HG03342 (cell line): ENCODE measurements around the gene CLTB.
"Not testable (repeated sequence)": the region's sequence is repeated elsewhere in the genome, so short reads cannot be mapped to it uniquely, and the experiment has no call there.

Source experiments
- ATAC-seq: cut with Tn5 transposase; IDR thresholded peaks from one replicate; pipeline ENCODE4 v1.9.1; 2021; ENCODE audit warnings: mild to moderate bottlenecking, moderate library complexity; ENCODE audit not compliant: unreplicated experiment

The CLTB gene

GRCh38 chr5:176429972-176430371 lies 13.6 kb upstream of the CLTB start:
- no peak for ATAC-seq

DNA sequence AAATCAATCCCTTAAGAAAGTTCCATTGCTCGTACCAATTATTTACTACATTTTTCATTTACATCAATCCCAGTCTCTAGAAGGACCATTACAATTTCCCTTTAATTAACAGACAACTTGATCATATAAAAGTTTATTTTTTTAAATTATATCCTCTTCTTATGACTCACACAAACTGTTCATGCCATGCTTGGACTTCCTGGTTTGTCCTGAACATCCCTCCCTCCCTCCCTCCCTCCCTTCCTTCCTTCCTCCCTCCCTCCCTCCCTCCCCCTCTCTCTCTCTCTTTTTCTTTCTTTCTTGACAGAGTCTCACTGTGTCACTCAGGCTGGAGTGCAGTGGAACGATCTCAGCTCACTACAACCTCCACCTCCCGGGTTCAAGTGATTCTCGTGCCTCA lies 11.6 kb upstream of the CLTB start:
- ATAC-seq, result no peak

DNA sequence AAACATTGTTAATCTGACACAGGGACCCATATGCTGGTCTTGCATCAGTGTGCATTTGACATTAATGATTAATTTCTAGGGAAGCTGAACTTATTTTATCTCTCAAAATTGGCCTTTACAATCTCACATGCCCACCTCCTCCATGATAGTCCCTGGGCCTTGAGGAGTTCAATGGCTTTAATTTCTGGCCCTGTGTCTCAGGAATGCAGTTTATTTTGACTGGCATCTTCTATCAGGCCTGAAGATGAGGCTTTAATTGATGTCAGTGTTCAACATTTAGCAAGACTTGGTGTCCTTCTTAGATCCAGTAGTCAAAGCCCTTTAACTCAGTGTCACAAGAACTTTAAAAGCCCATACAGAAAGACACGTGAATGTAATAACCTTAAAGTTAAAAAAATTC lies 10.5 kb upstream of the CLTB start:
- no peak for ATAC-seq

DNA sequence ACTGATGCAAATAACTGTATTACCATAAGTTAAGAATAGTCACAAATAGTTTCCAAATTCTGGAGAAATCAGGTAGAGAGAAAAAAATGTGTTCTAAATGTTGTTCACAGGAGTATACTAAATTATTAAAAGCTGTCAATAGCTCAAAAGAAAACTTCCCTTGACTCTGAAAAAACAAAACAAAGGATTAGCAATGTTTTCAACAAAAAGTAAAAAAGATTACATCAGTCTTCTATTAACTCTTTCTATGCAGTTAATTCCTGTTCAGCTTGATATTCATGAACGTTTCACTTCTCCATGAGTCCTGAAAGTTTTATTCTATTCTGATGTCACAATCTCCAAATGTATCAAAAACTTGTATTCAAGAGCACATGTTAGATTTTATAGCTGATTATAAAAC lies 9.5 kb upstream of the CLTB start:
- no peak for ATAC-seq

GRCh38 chr5:176425138-176425537 lies 8.8 kb upstream of the CLTB start:
- no peak for ATAC-seq

DNA sequence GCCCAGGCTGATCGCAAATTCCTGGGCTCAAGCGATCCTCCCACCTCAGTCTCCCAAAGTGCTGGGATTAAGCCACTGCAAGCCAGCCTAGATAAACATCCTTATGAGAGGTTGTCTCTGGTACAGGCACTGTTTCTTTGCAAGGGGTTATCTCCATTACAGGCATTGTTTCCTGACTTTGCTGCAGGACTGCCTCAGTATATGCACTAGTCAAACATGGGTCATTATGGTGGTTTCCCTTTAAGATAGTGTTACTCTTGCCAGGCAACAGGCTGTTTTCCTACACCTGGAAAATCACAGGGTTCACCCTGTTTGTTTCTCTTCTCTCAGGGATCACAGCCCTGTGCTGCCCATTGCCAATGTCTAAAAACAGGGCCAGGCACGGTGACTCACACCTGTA lies 7.8 kb upstream of the CLTB start:
- no peak for ATAC-seq

GRCh38 chr5:176420972-176421544 lies 4.7 kb upstream of the CLTB start:
- ATAC-seq, result no peak

- no peak for ATAC-seq
Measured at GRCh38 chr5:176420086-176420485, 3.7 kb upstream of the CLTB start.

- no peak for ATAC-seq
Measured at GRCh38 chr5:176418251-176418650, 1.9 kb upstream of the CLTB start.

DNA sequence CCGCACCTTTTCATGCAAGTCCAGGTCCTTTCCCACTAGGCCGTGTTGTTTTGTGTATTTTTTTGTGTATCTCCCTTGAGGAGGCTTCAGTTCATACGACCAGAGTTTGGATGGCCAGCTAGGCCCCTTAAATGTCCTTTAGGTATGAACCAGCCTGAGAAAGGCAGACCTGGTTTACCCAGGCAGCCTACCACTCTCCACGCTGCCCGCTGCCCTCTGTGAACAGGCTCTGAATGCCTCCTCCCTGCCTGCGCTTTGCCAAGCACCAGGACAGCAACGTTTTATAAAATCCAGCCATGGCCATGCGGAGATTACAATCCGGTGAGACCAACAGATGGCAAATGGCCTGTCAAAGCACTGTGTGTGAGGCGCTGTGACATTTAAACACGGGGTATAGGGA lies 626 bp upstream of the CLTB start:
- ATAC-seq, result no peak

DNA sequence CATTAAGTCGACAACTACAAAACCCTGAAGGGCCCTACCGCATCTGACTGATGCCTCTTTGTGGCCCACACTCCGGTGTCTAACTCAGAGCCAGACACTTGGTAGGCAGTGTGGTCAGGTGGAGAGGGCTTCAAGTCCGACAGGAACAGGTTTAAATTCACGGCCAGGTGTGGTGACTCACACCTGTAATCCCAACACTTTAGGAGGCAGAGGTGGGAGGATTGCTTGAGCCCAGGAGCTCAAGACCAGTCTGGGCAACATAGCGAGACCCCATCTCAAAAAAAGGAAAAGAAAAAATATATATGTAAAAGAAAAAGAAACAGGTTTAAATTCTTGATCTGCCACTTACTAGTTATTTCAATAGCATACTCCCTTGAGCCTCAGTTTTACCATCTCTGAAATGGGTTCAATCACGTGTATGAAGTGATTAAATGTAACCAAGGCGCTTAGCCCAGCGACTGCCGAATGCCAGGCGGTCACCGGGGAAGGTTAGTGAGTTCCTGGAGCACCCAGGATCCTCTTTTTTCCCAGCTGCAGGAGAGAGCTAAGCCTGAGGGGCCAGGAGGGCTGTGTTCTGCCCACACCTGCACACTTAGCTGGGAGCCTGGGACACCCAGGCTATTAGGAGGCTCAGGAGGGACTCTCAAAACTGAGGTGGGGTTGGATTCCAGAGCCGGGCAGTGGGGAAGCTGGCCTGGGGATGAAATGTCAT lies 943 bp downstream of the CLTB start:
- ATAC-seq, result no peak

GRCh38 chr5:176414704-176415103 lies 1.6 kb downstream of the CLTB start:
- ATAC-seq, result no peak

- ATAC-seq, result no peak
Measured at GRCh38 chr5:176413709-176414191, 2.6 kb downstream of the CLTB start.

- ATAC-seq, result no peak
Measured at GRCh38 chr5:176413255-176413565, 3.1 kb downstream of the CLTB start.

GRCh38 chr5:176412517-176413254 lies 3.7 kb downstream of the CLTB start:
- ATAC-seq, result no peak

- no peak for ATAC-seq
Measured at GRCh38 chr5:176410486-176411180, 5.7 kb downstream of the CLTB start.

DNA sequence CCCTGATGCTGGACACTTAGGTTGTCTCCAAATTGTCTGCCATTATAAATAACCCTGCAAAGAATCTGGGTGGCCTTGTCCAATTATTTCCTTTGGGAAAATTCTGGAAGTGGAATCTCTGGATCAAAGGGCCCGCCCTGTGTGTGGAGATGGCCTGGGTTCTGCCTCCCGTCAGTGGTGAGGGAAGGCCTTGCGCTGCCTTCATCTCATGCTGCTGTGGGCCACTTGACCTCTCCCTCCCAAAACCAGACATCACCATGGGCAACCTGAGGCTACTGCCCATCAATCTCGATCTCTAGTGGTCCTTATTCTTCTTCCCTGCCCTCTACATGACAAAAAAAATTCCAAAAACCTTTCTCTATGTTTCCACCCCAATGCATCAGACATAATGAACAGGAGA lies 6.6 kb downstream of the CLTB start:
- ATAC-seq, result no peak

DNA sequence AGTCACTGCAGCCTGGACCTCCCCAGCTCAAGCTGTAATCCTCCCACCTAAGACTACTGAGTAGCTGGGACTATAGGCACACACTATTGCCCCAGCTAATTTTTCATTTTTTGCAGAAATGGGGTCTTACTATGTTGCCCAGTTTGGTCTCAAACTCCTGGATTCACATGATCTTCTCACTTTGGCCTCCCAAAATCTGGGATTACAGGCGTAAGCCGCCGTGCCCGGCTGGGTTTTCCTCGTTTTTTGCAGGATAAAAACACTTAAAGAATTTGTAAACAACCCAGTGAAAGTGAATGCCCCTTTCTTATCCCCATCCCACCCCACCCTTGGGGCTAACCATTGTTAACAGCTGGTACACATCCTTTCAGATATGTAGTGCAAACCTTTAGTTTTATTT lies 7.7 kb downstream of the CLTB start:
- no peak for ATAC-seq

DNA sequence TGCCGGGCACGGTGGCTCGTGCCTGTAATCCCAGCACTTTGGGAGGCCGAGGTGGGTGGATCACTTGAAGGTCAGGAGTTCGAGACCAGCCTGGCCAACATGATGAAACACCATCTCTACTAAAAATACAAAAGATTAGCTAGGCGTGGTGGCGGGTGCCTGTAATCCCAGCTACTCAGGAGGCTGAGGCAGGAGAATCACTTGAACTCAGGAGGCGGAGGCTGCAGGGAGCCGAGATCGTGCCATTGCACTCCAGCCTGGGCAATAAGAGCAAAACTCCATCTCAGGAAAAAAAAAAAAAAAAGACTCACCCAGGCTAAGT lies 8.1 kb downstream of the CLTB start:
- ATAC-seq, result not testable (repeated sequence)

DNA sequence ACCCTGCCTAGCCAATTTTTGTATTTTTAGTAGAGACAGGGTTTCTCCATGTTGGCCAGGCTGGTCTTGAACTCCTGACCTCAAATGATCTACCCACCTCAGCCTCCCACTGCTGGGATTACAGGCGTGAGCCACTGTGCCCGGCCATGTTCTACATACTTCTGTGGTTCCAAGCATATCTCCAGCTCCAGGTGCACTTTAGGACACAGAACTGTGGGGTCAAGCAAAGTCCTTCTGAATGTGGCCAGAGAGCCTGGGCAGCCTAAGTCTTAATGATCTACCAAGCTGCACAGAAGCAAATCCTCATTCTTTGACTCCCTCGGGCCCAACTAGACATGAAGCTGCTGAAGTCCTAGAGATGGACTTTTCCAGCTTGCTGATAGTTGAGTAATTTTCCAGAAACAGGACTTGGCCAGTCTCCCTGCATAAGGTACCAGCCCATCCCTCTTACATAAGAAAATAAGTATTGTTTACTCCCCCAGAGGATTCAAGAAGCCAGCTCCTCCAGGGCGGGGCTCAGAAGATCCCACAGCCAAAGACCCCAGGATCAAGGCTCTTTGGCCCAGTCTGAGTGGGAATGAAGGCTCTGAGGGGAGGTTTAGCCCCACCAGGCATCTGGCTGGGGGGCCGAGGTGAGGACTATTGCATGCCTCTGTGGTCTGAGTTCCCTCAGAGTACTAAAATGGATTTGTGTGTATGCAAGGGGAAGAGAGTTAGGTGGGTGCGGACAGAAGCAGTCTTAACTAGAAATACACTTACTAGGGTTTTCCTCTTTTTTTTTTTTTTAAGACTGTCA lies 8.7 kb downstream of the CLTB start:
- ATAC-seq, result no peak

GRCh38 chr5:176406436-176407052 lies 9.8 kb downstream of the CLTB start:
- no peak for ATAC-seq
